Loucy (cell line): ENCODE data around the gene ME3.
"Not testable (repeated sequence)": the region's sequence is repeated elsewhere in the genome, so short reads cannot be mapped to it uniquely, and the experiment has no call there.

Experiments
- H2AFZ ChIP-seq: fragments of 200-600 bp; sonication (generic); 2 replicates; pipeline ENCODE4 v1.6.0; 2016; ENCODE audit warnings: antibody characterized with exemption, mild to moderate bottlenecking, low read length, moderate library complexity
- H3F3A ChIP-seq: fragments of 200-600 bp; 2 replicates; pipeline ENCODE4 v1.6.0; 2016; ENCODE audit warnings: antibody characterized with exemption, low read depth, mild to moderate bottlenecking
- H3K27me3 ChIP-seq: fragments of 200-600 bp; sonication (generic); 2 replicates; pipeline ENCODE4 v1.6.1; 2014; ENCODE audit warnings: low read length, mild to moderate bottlenecking; ENCODE audit not compliant: insufficient read depth, poor library complexity, severe bottlenecking
- H3K36me3 ChIP-seq: fragments of 200-600 bp; sonication (generic); 2 replicates; pipeline ENCODE4 v1.6.1; 2016; ENCODE audit warnings: low read length; ENCODE audit not compliant: insufficient read depth
- H3K4me1 ChIP-seq: fragments of 200-600 bp; sonication (generic); 2 replicates; pipeline ENCODE4 v1.5.1; 2014; ENCODE audit warnings: low read length, mild to moderate bottlenecking; ENCODE audit not compliant: insufficient read depth, poor library complexity, severe bottlenecking
- H3K4me2 ChIP-seq: fragments of 200-600 bp; sonication (generic); 2 replicates; pipeline ENCODE4 v1.6.0; 2014; ENCODE audit warnings: antibody characterized with exemption, low read length, low read depth, mild to moderate bottlenecking; ENCODE audit not compliant: poor library complexity, severe bottlenecking
- H3K4me3 ChIP-seq: fragments of 200-600 bp; sonication (generic); 2 replicates; pipeline ENCODE4 v1.5.1; 2014; ENCODE audit warnings: low read length, mild to moderate bottlenecking, mixed read lengths; ENCODE audit not compliant: poor library complexity, severe bottlenecking
- H3K79me2 ChIP-seq: fragments of 200-600 bp; sonication (generic); 2 replicates; pipeline ENCODE4 v1.6.1; 2014; ENCODE audit warnings: low read length; ENCODE audit not compliant: insufficient read depth
- H3K9ac ChIP-seq: fragments of 200-600 bp; sonication (generic); 2 replicates; pipeline ENCODE4 v1.6.0; 2014; ENCODE audit warnings: mild to moderate bottlenecking, low read depth, low read length, moderate library complexity; ENCODE audit not compliant: poor library complexity, severe bottlenecking
- H3K9me2 ChIP-seq: fragments of 200-600 bp; sonication (generic); replicated peaks from 2 replicates; pipeline ENCODE4 v1.6.1; 2016; ENCODE audit warnings: low read depth, low read length, mixed read lengths
- H3K9me3 ChIP-seq: fragments of 200-600 bp; sonication (generic); 2 replicates; pipeline ENCODE4 v1.6.1; 2014; ENCODE audit warnings: mild to moderate bottlenecking, antibody characterized with exemption, low read length, low read depth; ENCODE audit not compliant: insufficient read depth
- H4K20me1 ChIP-seq: fragments of 200-600 bp; sonication (generic); 2 replicates; pipeline ENCODE4 v1.6.0; 2014; ENCODE audit warnings: antibody characterized with exemption, low read length, mild to moderate bottlenecking; ENCODE audit not compliant: insufficient read depth, poor library complexity, severe bottlenecking
- EZH2phosphoT487 ChIP-seq: fragments of 200-600 bp; IDR thresholded peaks from 2 replicates; pipeline ENCODE4 v1.6.1; 2018; ENCODE audit warnings: antibody characterized with exemption, mild to moderate bottlenecking, moderate library complexity, borderline replicate concordance
- TF ChIP-seq, protein P1 (sequence below): fragments of 200-600 bp; sonication (generic); conservative IDR thresholded peaks from 2 replicates; pipeline ENCODE4 v1.5.1; 2014; ENCODE audit warnings: mild to moderate bottlenecking, antibody characterized with exemption, low read length

Gene ME3

DNA sequence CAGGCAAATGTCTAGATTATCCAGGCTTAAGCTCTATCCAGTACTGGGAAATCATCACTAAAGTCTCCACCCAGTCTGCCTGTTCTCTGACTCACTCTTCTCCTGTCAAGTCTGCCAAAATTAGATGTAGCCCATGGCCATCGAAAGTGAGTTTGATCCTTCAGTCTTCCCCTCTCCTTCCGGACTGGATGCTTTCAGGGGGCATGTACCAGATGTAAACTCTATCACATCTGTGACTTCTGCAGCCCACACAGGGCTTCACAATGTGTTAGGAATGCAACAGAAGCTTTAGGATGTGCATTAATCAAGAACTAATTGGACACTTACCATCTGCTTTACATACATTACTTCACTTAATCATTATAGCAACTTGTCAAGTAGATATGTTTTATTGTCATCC lies 12.3 kb downstream of the ME3 start:
- Histone ChIP-seq H2AFZ (no peak overlapping the region), H3K27me3 (no peaks in the 10 kb centered on the region), H3K36me3 (no peaks in the 10 kb centered on the region), H3K4me3 (no peak overlapping the region), H3K4me2 (no peak overlapping the region), H3K9me3 (no peaks in the 10 kb centered on the region), H4K20me1 (no peaks in the 10 kb centered on the region), H3K9me2 (no peaks in the 10 kb centered on the region), H3K9ac (no peak overlapping the region), H3F3A (no peaks in the 10 kb centered on the region), H3K79me2 (no peaks in the 10 kb centered on the region), H3K4me1 (peaks cover 5% of the 10 kb centered on the region)
- TF ChIP-seq EZH2phosphoT487, result no peak
- TF ChIP-seq, protein P1, sequence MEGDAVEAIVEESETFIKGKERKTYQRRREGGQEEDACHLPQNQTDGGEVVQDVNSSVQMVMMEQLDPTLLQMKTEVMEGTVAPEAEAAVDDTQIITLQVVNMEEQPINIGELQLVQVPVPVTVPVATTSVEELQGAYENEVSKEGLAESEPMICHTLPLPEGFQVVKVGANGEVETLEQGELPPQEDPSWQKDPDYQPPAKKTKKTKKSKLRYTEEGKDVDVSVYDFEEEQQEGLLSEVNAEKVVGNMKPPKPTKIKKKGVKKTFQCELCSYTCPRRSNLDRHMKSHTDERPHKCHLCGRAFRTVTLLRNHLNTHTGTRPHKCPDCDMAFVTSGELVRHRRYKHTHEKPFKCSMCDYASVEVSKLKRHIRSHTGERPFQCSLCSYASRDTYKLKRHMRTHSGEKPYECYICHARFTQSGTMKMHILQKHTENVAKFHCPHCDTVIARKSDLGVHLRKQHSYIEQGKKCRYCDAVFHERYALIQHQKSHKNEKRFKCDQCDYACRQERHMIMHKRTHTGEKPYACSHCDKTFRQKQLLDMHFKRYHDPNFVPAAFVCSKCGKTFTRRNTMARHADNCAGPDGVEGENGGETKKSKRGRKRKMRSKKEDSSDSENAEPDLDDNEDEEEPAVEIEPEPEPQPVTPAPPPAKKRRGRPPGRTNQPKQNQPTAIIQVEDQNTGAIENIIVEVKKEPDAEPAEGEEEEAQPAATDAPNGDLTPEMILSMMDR, result no peak

DNA sequence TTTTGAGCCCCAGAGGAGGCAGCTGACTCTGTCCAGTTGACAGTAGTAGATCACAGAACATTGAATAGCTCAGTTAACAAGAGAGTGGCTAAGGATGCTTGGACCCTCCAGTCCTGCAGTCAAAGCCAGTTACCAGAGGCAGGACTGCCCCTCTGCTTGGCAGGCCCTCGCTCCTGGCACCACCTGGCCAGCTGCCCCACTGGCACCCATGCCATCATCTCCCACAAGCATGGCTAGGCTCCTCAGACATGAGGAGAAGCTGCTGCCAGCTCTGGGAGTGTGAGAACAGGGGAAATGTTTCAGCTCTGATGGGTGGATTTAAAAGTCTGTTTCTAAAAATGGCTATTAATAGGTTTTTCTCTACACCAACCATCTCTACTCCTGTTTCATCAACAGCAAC lies 13.9 kb downstream of the ME3 start:
- Histone ChIP-seq H3K4me3 (no peak overlapping the region), H3K4me2 (no peak overlapping the region), H3F3A (no peaks in the 10 kb centered on the region), H3K36me3 (no peaks in the 10 kb centered on the region), H3K27me3 (no peaks in the 10 kb centered on the region), H3K9me2 (no peaks in the 10 kb centered on the region), H3K9ac (no peak overlapping the region), H3K79me2 (no peaks in the 10 kb centered on the region), H4K20me1 (no peaks in the 10 kb centered on the region), H3K9me3 (no peaks in the 10 kb centered on the region), H2AFZ (no peak overlapping the region), H3K4me1 (peaks cover 5% of the 10 kb centered on the region)
- TF ChIP-seq, protein P1, result no peak
- no peak for TF ChIP-seq EZH2phosphoT487

DNA sequence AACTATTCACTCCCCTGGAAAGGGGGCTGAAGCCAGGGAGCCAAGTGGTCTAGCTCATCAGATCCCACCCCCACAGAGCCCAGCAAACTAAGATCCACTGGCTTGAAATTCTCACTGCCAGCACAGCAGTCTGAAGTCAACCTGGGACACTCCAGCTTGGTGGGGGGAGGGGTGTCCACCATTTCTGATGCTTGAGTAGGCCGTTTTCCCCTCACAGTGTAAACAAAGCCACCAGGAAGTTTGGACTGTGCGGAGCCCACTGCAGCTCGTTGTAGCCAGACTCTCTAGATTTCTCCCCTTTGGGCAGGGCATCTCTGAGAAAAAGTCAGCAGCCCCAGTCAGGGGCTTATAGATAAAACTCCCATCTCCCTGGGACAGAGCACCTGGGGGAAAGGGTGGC lies 27.2 kb downstream of the ME3 start:
- not testable (repeated sequence) for H3K4me3 ChIP-seq, H2AFZ ChIP-seq, H3K4me2 ChIP-seq, H3F3A ChIP-seq, H3K9ac ChIP-seq, H3K9me2 ChIP-seq, H3K36me3 ChIP-seq, H3K9me3 ChIP-seq, H4K20me1 ChIP-seq, H3K79me2 ChIP-seq, H3K4me1 ChIP-seq
- H3K27me3 ChIP-seq, result peaks cover 25% of the 10 kb centered on the region

DNA sequence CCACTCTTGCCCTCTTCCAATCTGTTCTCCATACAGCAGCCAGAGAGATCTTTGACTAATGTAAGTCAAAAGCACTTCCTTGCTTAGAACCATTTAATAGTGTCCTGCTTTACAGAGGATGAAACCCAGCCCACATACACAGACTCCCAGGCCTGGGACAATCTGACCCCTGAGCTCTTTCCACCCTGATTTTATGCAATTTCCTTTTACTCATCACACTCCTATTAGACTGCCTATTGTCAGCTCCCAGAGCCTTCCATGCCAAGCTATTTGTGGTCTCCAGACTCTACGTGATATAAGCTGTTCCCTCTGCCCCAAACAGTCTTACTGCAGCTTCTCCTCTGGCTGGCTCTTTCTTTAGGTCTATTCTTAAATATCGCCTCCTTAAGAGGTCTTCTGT lies 28.1 kb downstream of the ME3 start:
- no peaks in the 10 kb centered on the region for H3K4me1 ChIP-seq
- H3K4me2 ChIP-seq, result no peak overlapping the region
- no peaks in the 10 kb centered on the region for H3K36me3 ChIP-seq
- no peaks in the 10 kb centered on the region for H4K20me1 ChIP-seq
- H3K27me3 ChIP-seq, result peaks cover 35% of the 10 kb centered on the region
- H3F3A ChIP-seq, result no peaks in the 10 kb centered on the region
- H3K9me3 ChIP-seq, result no peaks in the 10 kb centered on the region
- H3K9ac ChIP-seq, result no peak overlapping the region
- no peaks in the 10 kb centered on the region for H3K9me2 ChIP-seq
- no peak overlapping the region for H3K4me3 ChIP-seq
- H2AFZ ChIP-seq, result no peak overlapping the region
- no peaks in the 10 kb centered on the region; the same call in 1 of the 2 replicates for H3K79me2 ChIP-seq
- no peak for TF ChIP-seq EZH2phosphoT487
- TF ChIP-seq, protein P1, result no peak
